T-helper 1 cell treated with Interleukin-12 subunit alpha and Interleukin-12 subunit beta and Interleukin-4 antibody, amounts not matched to agents 30 ng/mL and 1 ng/mL, for 36 hours (primary cell): ENCODE results near the gene GRIN3B. TPM values are rescaled to one million over a fixed set of nuclear protein-coding genes. Genes with fewer than 3 reads are reported as not detected.

ENCODE experiments used
- intact Hi-C: fragments of 100-400 bp; cut with micrococcal nuclease; formaldehyde crosslinking; loops from one replicate; pipeline ENCODE4 v1.15.1; 2024
- total RNA-seq: library from RNA; stranded (reverse); gene quantifications from 2 replicates; pipeline ENCODE4 v1.2.3, GENCODE V29; 2022

Gene GRIN3B
- total RNA-seq, 1 donor from 2014 or later: not detected

DNA sequence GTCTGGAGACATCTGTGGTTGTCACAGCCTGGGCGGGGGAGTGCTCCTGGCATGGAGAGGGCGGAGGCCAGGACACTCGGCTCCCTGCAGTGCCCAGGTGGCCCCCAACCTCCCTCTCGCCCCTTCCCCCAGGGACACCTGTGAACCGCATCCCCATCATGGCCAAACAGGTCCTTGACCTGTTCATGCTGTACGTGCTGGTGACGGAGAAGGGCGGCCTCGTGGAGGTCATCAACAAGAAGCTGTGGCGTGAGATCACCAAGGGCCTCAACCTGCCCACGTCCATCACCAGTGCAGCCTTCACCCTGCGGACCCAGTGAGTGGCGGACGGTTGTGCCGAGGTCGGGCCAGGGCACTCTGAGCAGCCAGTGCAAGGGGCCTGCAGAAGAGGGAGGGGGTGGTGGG is 36.1 kb upstream of the GRIN3B start:
- intact Hi-C loops: no loop called here

- intact Hi-C loops: no loop called here
These were observed 35.2 kb upstream of the GRIN3B start for GRCh38 chr19:964761-965694.

DNA sequence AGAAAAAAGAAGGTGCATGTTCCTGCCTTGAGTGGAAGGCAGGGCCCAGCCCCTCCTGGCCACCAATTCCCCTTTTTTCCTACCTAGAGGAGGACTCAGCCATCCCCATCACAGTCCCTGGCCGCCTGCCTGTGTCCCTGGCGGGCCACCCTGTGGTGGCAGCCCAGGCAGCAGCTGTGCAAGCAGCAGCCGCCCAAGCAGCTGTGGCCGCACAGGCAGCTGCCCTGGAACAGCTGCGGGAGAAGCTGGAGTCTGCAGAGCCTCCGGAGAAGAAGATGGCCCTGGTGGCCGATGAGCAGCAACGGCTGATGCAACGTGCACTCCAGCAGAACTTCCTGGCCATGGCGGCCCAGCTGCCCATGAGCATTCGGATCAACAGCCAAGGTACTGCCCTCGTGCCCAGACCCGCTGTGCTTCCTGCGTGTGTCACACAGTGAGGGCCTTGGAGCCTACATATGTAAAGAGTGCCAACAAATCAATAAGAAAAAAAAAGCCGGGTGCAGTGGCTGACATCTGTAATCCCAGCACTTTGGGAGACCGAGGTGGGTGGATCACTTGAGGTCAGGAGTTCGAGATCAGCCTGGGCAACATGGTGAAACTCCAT is 33.6 kb upstream of the GRIN3B start:
- intact Hi-C loops: no loop called here

DNA sequence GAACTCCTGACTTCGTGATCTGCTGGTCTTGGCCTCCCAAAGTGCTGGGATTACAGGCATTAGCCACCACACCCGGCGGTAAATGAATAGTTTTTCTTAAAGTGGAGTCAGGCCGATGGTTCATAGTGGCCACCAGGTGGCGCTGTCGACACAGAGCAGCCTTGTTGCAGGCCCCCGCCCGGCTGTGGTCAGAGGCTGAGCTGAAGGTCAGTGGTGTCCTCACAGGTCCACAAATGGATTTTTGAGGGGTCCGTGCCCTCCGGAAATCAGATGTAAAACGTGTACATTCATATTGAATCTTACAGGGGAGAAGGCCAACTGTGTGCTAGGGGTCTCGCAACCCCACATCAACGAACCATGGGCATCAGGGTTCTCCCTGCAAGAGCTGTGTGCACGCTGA is 29.5 kb upstream of the GRIN3B start:
- intact Hi-C loops: no loop called here

DNA sequence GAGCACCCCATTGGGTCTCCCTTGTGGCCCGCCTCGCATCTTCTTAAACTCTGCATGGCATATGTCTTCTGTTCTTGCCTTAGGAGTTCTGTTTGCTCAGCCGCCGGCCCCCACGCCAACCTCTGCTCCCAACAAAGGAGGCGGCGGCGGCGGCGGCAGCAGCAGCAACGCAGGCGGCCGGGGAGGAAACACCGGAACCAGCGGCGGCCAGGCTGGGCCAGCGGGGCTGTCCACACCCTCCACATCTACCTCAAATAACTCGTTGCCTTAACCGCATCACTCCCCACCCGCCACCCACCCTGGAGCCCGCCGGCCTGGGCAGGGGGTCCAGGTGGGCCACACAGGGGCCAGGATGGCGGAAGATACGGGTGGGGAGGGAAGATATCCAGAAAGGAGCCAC is 28.4 kb upstream of the GRIN3B start:
- intact Hi-C loops: no loop called here

GRCh38 chr19:972281-972680 is 27.9 kb upstream of the GRIN3B start:
- intact Hi-C loops: no loop called here

GRCh38 chr19:973726-974563 is 26.3 kb upstream of the GRIN3B start:
- intact Hi-C loops: no loop called here

DNA sequence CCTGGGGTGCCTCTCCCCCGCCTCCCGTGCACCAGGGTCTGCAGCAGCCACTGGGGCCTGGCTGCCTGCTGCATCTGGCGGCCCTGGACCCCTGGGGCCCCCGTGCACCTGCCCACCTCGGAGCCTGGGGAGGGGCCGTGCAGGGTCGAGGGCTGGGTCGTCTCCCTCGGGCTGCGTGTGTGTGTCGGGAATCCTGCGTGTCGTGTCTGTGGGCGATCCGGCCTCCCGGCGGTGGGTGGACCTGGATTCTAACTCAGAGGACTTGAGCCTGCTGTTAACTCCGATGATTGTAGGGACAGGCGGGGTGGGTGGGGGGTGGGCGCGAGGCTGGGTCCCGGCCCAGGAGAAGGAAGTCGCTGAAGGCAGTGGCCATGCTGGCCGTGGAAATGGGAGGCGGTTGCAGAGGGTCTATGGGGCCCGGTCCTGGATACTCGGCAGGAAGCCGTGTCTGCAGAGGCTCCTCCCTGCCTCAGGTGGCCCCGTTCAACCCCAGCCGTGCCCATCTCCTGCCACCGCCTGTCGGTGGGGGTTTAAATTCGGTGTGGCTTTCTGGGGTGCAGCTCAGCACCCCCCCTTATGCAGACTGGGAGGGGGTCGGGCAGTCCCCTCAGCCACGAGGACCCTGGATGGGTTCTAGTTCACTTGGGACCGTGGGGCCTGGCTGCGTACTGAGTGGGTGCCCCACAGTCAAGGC is 25.5 kb upstream of the GRIN3B start:
- intact Hi-C loops: no loop called here

- intact Hi-C loops: no loop called here
These were observed 23.7 kb upstream of the GRIN3B start for GRCh38 chr19:976476-976875.

GRCh38 chr19:977058-977464 is 23.2 kb upstream of the GRIN3B start:
- intact Hi-C loops: no loop called here

DNA sequence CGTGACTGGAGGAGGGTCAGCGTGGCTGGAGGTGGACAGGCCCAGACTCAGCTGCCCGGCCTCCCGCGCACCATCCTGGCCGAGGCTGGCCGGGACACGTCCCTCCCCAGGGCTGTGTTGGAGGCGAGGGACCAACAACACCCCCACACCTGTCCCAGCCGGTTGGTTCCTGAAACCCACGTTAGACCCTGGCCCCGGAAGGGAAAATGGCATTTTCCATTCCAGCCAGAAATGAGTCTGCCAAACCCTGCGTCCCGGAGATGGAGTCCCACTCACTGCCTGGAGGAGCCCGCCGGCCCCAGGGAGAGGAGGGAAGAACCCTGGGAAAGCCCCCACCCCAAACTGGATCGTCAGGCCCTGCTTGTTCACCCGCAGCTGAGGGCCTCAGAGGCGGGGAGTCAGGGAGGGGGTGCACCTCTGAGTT is 20.9 kb upstream of the GRIN3B start:
- intact Hi-C loops: no loop called here

DNA sequence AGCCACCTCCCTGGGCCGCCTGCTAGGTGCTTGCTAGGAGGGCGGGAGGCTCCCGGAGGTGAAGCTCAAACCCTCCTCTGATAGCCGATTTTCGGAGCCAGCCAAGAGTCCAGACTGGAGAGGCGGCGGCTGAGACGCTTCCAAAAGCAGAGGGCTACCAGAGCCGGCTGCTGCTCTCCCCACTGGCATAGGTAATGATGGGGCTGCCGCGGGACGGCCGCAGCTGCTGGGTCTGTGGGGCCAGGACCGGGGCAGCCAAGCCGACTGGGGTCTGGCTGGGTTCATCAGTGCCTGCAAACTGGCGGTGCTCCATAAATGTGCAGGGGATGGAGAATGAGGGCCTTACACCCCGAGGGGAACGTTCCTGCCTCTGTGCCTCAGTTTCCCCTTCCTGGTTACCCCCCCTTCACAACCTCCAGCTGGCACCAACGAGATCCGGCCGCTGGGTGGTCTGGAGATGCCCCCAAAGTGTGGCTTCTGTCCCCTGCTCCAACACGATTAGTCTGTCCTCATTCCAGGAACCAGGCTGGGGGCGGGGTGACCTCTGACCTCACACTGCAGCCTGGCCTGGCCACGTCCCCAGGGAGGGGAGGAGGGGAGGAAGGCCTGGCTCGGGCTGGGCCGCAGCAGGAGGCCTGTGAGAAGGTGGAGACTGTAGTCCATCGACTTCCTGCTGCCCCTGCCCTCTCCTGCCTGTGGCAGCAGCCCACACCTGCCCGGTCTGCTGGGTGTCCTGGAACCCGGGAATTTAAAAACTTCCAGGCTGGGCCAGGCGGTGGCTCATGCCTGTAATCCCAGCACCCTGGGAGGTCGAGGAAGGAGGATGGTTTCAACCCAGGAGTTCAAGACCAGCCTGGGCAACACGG is 19.9 kb upstream of the GRIN3B start:
- intact Hi-C loops: loop anchor here (5.0 kb wide), 1 partner anchor 208 kb away; no protein-coding TSS in a partner anchor

- intact Hi-C loops: loop anchor here (1.0 to 5.0 kb wide), 3 partner anchors 61 to 210 kb away; no protein-coding TSS in a partner anchor
These were observed 17.6 kb upstream of the GRIN3B start for GRCh38 chr19:982567-983170.

GRCh38 chr19:984165-984967 is 15.9 kb upstream of the GRIN3B start, which contains the start of gene WDR18:
Gene WDR18 (plus strand): TSS chr19:984345. CDS start chr19:984354, 9 bp downstream.
- intact Hi-C loops: loop anchor here (1.0 to 5.0 kb wide), 4 partner anchors 59 to 212 kb away; partner anchors contain the start of gene PTBP1

- intact Hi-C loops: no loop called here
These were observed 14.1 kb upstream of the GRIN3B start for GRCh38 chr19:986083-986482.

GRCh38 chr19:988081-988480 is 12.1 kb upstream of the GRIN3B start:
- intact Hi-C loops: no loop called here

DNA sequence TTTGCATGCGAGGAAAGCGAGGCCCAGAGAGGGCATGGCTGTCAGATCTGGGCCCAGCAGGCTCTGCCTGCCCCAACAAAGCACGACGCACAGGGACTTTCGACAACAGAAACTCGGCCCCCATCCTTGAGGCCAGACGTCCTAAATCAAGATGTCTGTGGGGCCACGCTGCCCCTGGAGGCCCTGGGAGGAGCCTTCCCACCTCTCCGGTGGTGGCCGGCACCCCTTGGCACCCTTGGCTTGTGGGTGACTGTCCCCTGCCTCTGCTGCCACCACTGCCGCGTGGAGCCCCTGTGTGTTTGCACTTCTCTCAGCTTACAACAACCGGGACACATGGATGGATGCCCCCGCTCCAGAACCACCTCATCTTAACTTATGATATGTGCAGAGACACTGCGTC is 11.7 kb upstream of the GRIN3B start:
- intact Hi-C loops: no loop called here

DNA sequence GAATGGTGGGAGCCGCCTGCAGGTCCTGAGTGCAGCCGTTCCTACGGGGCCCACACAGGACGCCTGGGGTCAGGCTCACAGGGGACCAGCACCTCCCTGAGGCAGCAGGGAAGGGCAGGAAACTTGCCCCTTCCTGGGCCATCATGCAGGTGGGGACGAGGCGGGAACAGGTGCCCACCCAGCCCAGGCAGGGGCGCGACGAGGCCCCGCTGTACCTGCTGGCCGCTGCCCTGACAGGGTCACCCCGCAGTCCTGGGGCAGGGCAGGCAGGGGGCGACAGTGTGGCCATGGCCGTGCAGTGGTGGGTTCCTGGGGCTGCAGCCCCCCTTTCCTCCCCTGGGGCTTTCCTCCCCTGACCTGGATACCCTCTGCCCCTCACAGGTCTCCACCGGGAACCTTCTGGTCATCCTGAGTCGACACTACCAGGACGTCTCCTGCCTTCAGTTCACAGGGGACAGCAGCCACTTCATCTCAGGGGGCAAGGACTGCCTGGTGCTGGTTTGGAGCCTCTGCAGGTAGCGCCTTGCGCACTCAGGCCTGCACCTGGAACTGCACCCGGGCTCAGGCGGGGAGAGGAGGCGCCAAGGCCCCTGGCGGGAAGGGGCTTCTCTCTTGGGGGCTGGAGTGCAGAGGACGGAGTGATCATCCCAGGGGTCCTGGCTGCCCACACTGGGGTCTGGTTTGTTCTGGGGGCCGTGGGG is 10.7 kb upstream of the GRIN3B start:
- intact Hi-C loops: no loop called here
